DND-41 (cell line): ENCODE data around the gene MAPK1.
"Not testable (repeated sequence)": the region's sequence is repeated elsewhere in the genome, so short reads cannot be mapped to it uniquely, and the experiment has no call there.

Experiments used
- CTCF ChIP-seq: IDR thresholded peaks from 2 replicates; pipeline ENCODE4 v1.5.1; 2012; ENCODE audit warnings: borderline replicate concordance, low read length, moderate library complexity, mild to moderate bottlenecking; ENCODE audit not compliant: poor library complexity, severe bottlenecking; ENCODE audit errors: extremely low read depth
- EZH2 ChIP-seq: IDR thresholded peaks from 3 replicates; pipeline ENCODE4 v1.6.1; 2012; ENCODE audit warnings: borderline replicate concordance, low read depth, mild to moderate bottlenecking, moderate library complexity, low read length, inconsistent platforms; ENCODE audit not compliant: severe bottlenecking

GRCh38 chr22:21910367-21910766 lies 42.9 kb upstream of the MAPK1 start:
- TF ChIP-seq CTCF, EZH2: not testable (repeated sequence)
